Astrocyte (in vitro differentiated cells and primary cell): ENCODE data around the gene NHLH1.

Experiments used
- EZH2 ChIP-seq: IDR thresholded peaks from 2 replicates; pipeline ENCODE4 v1.6.1; 2012; ENCODE audit warnings: mild to moderate bottlenecking, low read length, inconsistent platforms; ENCODE audit not compliant: insufficient read depth
- TF ChIP-seq, protein P1 (sequence below): IDR thresholded peaks from 2 replicates; pipeline ENCODE4 v1.5.1; 2011; ENCODE audit warnings: low read depth, mild to moderate bottlenecking, inconsistent platforms, low read length, moderate library complexity; ENCODE audit not compliant: insufficient read depth

GRCh38 chr1:160328184-160328583, 38.7 kb upstream of the NHLH1 start:
- TF ChIP-seq, protein P1, sequence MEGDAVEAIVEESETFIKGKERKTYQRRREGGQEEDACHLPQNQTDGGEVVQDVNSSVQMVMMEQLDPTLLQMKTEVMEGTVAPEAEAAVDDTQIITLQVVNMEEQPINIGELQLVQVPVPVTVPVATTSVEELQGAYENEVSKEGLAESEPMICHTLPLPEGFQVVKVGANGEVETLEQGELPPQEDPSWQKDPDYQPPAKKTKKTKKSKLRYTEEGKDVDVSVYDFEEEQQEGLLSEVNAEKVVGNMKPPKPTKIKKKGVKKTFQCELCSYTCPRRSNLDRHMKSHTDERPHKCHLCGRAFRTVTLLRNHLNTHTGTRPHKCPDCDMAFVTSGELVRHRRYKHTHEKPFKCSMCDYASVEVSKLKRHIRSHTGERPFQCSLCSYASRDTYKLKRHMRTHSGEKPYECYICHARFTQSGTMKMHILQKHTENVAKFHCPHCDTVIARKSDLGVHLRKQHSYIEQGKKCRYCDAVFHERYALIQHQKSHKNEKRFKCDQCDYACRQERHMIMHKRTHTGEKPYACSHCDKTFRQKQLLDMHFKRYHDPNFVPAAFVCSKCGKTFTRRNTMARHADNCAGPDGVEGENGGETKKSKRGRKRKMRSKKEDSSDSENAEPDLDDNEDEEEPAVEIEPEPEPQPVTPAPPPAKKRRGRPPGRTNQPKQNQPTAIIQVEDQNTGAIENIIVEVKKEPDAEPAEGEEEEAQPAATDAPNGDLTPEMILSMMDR, result no peak
- TF ChIP-seq EZH2, result no peak
